HepG2 (cell line): ENCODE data around the gene RPH3AL. TPM values are rescaled to one million over a fixed set of nuclear protein-coding genes. Genes with fewer than 3 reads are reported as not detected.

ENCODE experiments used
- AKAP8 ChIP-seq: sonication (generic); formaldehyde crosslinking; IDR thresholded peaks from 2 replicates; pipeline ENCODE4 v1.5.1; 2020; ENCODE audit warnings: mild to moderate bottlenecking, missing genetic modification reagents
- ARNTL ChIP-seq: sonication (generic); formaldehyde crosslinking; IDR thresholded peaks from 2 replicates; pipeline ENCODE4 v1.4.0; 2020; ENCODE audit warnings: mild to moderate bottlenecking, missing genetic modification reagents
- ATRX ChIP-seq: sonication (generic); formaldehyde crosslinking; IDR thresholded peaks from 2 replicates; pipeline ENCODE4 v1.4.0; 2020; ENCODE audit warnings: missing genetic modification reagents, borderline replicate concordance
- BHLHE40 ChIP-seq: IDR thresholded peaks from 2 replicates; pipeline ENCODE4 v1.6.1; 2011; ENCODE audit warnings: low read length, improper control_type of control experiment
- GABPB1 ChIP-seq: IDR thresholded peaks from 2 replicates; pipeline ENCODE4 v1.6.1; 2016; ENCODE audit warnings: mild to moderate bottlenecking, missing genetic modification reagents, moderate library complexity, missing compliant biosample characterization
- MAX ChIP-seq: IDR thresholded peaks from 2 replicates; pipeline ENCODE4 v1.6.1; 2012; ENCODE audit warnings: inconsistent platforms
- POLR2A ChIP-seq, 2 experiments: IDR thresholded peaks; 2 replicates each; pipeline ENCODE4 v1.6.1; 2011; ENCODE audit warnings: low read depth in 2 of 2, low read length in 2 of 2, mild to moderate bottlenecking in 1 of 2, moderate library complexity in 1 of 2; ENCODE audit not compliant: insufficient read depth in 1 of 2
- SMAD1 ChIP-seq: sonication (generic); formaldehyde crosslinking; IDR thresholded peaks from 2 replicates; pipeline ENCODE4 v1.4.0; 2020; ENCODE audit warnings: missing genetic modification reagents, low read depth, mild to moderate bottlenecking, borderline replicate concordance
- SMAD9 ChIP-seq: sonication (generic); formaldehyde crosslinking; IDR thresholded peaks from 2 replicates; pipeline ENCODE4 v1.5.1; 2020; ENCODE audit warnings: mild to moderate bottlenecking, missing genetic modification reagents
- SMARCE1 ChIP-seq: fragments of 450-650 bp; IDR thresholded peaks from 2 replicates; pipeline ENCODE4 v1.6.1; 2017; ENCODE audit warnings: borderline replicate concordance
- TSC22D2 ChIP-seq: sonication (generic); formaldehyde crosslinking; IDR thresholded peaks from 2 replicates; pipeline ENCODE4 v1.5.1; 2020; ENCODE audit warnings: missing genetic modification reagents, mild to moderate bottlenecking, borderline replicate concordance
- ZFYVE20 ChIP-seq: sonication (generic); formaldehyde crosslinking; IDR thresholded peaks from 2 replicates; pipeline ENCODE4 v1.8.0; 2023; ENCODE audit warnings: low read depth, mild to moderate bottlenecking, moderate library complexity, missing genetic modification reagents, borderline replicate concordance
- ZNF101 ChIP-seq: sonication (generic); formaldehyde crosslinking; IDR thresholded peaks from 2 replicates; pipeline ENCODE4 v1.4.0; 2020; ENCODE audit warnings: mild to moderate bottlenecking, low read depth, missing genetic modification reagents, borderline replicate concordance
- ZNF484 ChIP-seq: sonication (generic); formaldehyde crosslinking; IDR thresholded peaks from 2 replicates; pipeline ENCODE4 v1.5.1; 2020; ENCODE audit warnings: mild to moderate bottlenecking, low read depth, missing genetic modification reagents, borderline replicate concordance
- ZNF788 ChIP-seq: sonication (generic); formaldehyde crosslinking; IDR thresholded peaks from 2 replicates; pipeline ENCODE4 v1.5.0; 2020; ENCODE audit warnings: mild to moderate bottlenecking, missing genetic modification reagents, borderline replicate concordance
- polyA plus RNA-seq, 8 experiments: library from polyadenylated mRNA; depleted of rRNA in 3 of 8; stranded (reverse) in 7 of 8; unstranded in 1 of 8; fragments of >200 nt; fragmentation: Illumina TruSeq in 4 of 8; extraction: Trizol in 4 of 8; gene quantifications; 2 replicates each; pipeline versions ENCODE4 v1.2.1 to v1.2.3, GENCODE V29; 2011 to 2016; ENCODE audit warnings: low read depth in 4 of 8, missing spikeins in 1 of 8, mixed read lengths in 1 of 8; ENCODE audit not compliant: insufficient read depth in 1 of 8
- total RNA-seq, 5 experiments: library from RNA; depleted of rRNA; stranded (reverse); fragments of >200 nt; fragmentation: Illumina TruSeq; extraction: Trizol; gene quantifications; 2 replicates each; pipeline ENCODE4 v1.2.3, GENCODE V29; 2016; ENCODE audit warnings: low read depth in 1 of 5
- TF ChIP-seq, protein P1 (sequence below): sonication (generic); formaldehyde crosslinking; IDR thresholded peaks from 2 replicates; pipeline ENCODE4 v1.5.1; 2020; ENCODE audit warnings: mild to moderate bottlenecking, missing genetic modification reagents, borderline replicate concordance
- TF ChIP-seq, protein P2 (sequence below): sonication (generic); formaldehyde crosslinking; IDR thresholded peaks from 2 replicates; pipeline ENCODE4 v1.4.0; 2020; ENCODE audit warnings: mild to moderate bottlenecking, missing genetic modification reagents
- TF ChIP-seq, protein P3 (sequence below): sonication (generic); formaldehyde crosslinking; IDR thresholded peaks from 2 replicates; pipeline ENCODE4 v1.5.0; 2020; ENCODE audit warnings: missing genetic modification reagents, mild to moderate bottlenecking, borderline replicate concordance

RPH3AL gene
- total and polyA plus RNA-seq, 2 of the 13 experiments (the other 11 are each of a cell fraction or from before 2014, with no cell fraction given), result 7.8 to 16.4 TPM

DNA sequence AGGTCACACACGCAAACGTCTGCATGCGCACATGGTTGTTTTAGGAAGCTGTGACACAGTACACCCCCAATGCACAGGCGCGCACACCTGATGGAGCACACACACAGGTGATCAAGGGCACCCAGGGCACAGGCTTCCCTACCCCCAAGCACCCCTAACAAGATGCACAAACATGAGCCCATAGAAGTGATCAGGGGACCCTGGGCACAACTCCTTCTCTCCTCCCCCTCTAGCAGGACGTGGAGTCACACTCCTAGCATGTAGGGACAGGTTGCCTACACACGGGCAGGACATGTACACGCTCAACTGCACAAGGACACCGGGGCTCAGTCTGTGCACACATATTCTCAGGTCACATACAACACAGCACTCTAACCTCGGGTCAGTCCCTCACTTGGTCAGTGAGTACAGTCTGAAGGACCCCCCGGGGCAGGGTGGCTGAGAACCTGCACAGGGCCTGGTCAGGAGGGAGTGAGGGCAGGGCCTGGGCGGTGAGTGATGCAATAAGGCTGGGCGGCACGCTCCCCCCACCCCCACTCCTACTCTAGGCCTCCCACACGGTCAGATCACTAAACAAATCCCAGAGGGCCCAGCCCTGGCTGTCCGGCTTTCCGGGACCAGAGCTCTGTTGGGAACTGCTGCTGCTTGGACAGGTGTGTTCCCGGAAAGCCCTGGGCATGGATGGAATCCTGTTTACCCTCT lies 170.4 kb downstream of the RPH3AL start (continued):
- TF ChIP-seq MAX (no peak), GABPB1 (CRISPR knock-in tag) (no peak; the same call in 1 of the 2 replicates), ZNF484 (CRISPR knock-in tag) (no peak), SMAD9 (no peak), AKAP8 (CRISPR knock-in tag) (no peak), ATRX (no peak), ARNTL (no peak), ZNF101 (no peak), POLR2A (IDR thresholded peaks at IDR 0.05; ENCODE audit: insufficient read depth in 1 of 2, low read depth in 2 of 2, low read length in 2 of 2) (no peak), TSC22D2 (CRISPR knock-in tag) (no peak), SMAD1 (CRISPR knock-in tag) (no peak), ZNF788 (CRISPR knock-in tag) (no peak), ZFYVE20 (no peak), SMARCE1 (no peak), BHLHE40 (peak; percentile 31; the same call in 1 of the 2 replicates)
- TF ChIP-seq, protein P1, sequence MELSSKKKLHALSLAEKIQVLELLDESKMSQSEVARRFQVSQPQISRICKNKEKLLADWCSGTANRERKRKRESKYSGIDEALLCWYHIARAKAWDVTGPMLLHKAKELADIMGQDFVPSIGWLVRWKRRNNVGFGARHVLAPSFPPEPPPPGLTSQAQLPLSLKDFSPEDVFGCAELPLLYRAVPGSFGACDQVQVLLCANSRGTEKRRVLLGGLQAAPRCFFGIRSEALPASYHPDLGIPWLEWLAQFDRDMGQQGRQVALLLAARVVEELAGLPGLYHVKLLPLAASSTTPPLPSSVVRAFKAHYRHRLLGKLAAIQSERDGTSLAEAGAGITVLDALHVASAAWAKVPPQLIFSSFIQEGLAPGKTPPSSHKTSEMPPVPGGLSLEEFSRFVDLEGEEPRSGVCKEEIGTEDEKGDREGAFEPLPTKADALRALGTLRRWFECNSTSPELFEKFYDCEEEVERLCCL, result no peak
- TF ChIP-seq, protein P2, sequence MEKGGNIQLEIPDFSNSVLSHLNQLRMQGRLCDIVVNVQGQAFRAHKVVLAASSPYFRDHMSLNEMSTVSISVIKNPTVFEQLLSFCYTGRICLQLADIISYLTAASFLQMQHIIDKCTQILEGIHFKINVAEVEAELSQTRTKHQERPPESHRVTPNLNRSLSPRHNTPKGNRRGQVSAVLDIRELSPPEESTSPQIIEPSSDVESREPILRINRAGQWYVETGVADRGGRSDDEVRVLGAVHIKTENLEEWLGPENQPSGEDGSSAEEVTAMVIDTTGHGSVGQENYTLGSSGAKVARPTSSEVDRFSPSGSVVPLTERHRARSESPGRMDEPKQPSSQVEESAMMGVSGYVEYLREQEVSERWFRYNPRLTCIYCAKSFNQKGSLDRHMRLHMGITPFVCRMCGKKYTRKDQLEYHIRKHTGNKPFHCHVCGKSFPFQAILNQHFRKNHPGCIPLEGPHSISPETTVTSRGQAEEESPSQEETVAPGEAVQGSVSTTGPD (CRISPR knock-in tag), result no peak
- TF ChIP-seq, protein P3, sequence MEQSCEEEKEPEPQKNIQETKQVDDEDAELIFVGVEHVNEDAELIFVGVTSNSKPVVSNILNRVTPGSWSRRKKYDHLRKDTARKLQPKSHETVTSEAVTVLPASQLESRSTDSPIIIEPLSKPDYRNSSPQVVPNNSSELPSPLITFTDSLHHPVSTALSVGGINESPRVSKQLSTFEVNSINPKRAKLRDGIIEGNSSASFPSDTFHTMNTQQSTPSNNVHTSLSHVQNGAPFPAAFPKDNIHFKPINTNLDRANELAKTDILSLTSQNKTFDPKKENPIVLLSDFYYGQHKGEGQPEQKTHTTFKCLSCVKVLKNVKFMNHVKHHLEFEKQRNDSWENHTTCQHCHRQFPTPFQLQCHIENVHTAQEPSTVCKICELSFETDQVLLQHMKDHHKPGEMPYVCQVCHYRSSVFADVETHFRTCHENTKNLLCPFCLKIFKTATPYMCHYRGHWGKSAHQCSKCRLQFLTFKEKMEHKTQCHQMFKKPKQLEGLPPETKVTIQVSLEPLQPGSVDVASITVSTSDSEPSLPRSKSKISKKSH (CRISPR knock-in tag), result no peak
